NB4 (cell line): ENCODE measurements around the gene SP9.
A peak's percentile ranks its signal among the peaks of the same experiment; 100 is the strongest.

Source experiments
- DNase-seq: peaks from one replicate; pipeline ENCODE4 v3.0.0; 2010; ENCODE audit warnings: low read depth
- H3K4me3 ChIP-seq: one replicate; pipeline ENCODE4 v1.5.1; 2011; ENCODE audit warnings: mild to moderate bottlenecking, low read depth, low read length, moderate library complexity
- CTCF ChIP-seq: IDR thresholded peaks from one replicate; pipeline ENCODE4 v1.5.1; 2012; ENCODE audit warnings: low read depth, low read length
- MAX ChIP-seq: IDR thresholded peaks from 2 replicates; pipeline ENCODE4 v1.6.1; 2011; ENCODE audit warnings: low read depth, low read length
- MYC ChIP-seq: IDR thresholded peaks from 2 replicates; pipeline ENCODE4 v1.6.1; 2011; ENCODE audit warnings: low read depth, low read length
- POLR2A ChIP-seq: IDR thresholded peaks from 2 replicates; pipeline ENCODE4 v1.6.1; 2011; ENCODE audit warnings: mild to moderate bottlenecking; ENCODE audit not compliant: insufficient read length; ENCODE audit errors: extremely low read depth

The SP9 gene

GRCh38 chr2:174376967-174377366 is 42.2 kb downstream of the SP9 start:
- TF ChIP-seq MAX (no peak), MYC (no peak), CTCF (no peak), POLR2A (no peak)
- peak; percentile 32 for DNase-seq

GRCh38 chr2:174383796-174384195 is 49.0 kb downstream of the SP9 start:
- TF ChIP-seq MAX (no peak), MYC (no peak), POLR2A (no peak), CTCF (no peak)
- DNase-seq = peak; percentile 31
- no peak overlapping the region for H3K4me3 ChIP-seq

More at GRCh38 chr2:174376967-174377366, 42.2 kb downstream of the SP9 start:
- H3K4me3 ChIP-seq = no peak overlapping the region

- TF ChIP-seq MYC (no peak), MAX (no peak), CTCF (no peak), POLR2A (no peak)
- DNase-seq = no peak
Measured at GRCh38 chr2:174385201-174385600, 50.4 kb downstream of the SP9 start.

More at GRCh38 chr2:174385201-174385600, 50.4 kb downstream of the SP9 start:
- no peak overlapping the region for H3K4me3 ChIP-seq
